ENCODE measurements around the gene TXK. TPM values are rescaled to one million over a fixed set of nuclear protein-coding genes. Genes with fewer than 3 reads are reported as not detected.

The TXK gene
- total RNA-seq, 1 donor from 2014 or later, result not detected

DNA sequence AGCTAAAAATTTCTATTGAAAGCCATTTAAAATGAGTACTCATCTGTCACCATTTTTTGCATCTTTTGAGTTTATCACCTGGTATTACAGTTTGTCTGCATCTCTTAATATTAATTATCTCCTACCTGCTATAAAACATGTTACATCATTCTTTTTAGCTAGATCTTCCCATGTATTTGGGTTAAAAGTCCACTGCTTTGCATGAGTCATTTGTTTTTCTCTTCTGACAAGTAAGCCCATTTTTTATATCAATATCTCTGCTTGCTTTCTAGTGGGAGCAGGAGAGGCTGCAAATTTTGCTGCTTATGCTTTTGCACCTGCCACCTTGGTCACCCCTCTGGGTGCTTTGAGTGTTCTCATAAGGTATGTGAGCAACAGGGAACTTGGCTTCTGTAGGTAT is 101.3 kb downstream of the TXK start:
- Mint-ChIP-seq H3K4me3 (ENCODE audit: unreplicated experiment) (no peak overlapping the region), H3K9me3 (ENCODE audit: unreplicated experiment) (no peaks in the 10 kb centered on the region), H3K27ac (ENCODE audit: unreplicated experiment) (no peak overlapping the region), H3K27me3 (ENCODE audit: unreplicated experiment) (peaks cover 8% of the 10 kb centered on the region), H3K36me3 (ENCODE audit: unreplicated experiment) (no peaks in the 10 kb centered on the region), H3K4me1 (ENCODE audit: unreplicated experiment) (peaks cover 9% of the 10 kb centered on the region)
- TF ChIP-seq CTCF (IDR thresholded peaks at IDR 0.05), result no peak
- DNase-seq (ENCODE audit: extremely low spot score, unreplicated experiment), result no peak

- DNase-seq (ENCODE audit: extremely low spot score, unreplicated experiment), result no peak
- no peaks in the 10 kb centered on the region for H3K36me3 Mint-ChIP-seq (ENCODE audit: unreplicated experiment)
- H3K27ac Mint-ChIP-seq (ENCODE audit: unreplicated experiment), result peak overlapping the region; percentile 11
- TF ChIP-seq CTCF (IDR thresholded peaks at IDR 0.05), result no peak
- H3K9me3 Mint-ChIP-seq (ENCODE audit: unreplicated experiment), result no peaks in the 10 kb centered on the region
- peaks cover 9% of the 10 kb centered on the region for H3K4me1 Mint-ChIP-seq (ENCODE audit: unreplicated experiment)
- H3K27me3 Mint-ChIP-seq (ENCODE audit: unreplicated experiment), result peaks cover 8% of the 10 kb centered on the region
- no peak overlapping the region for H3K4me3 Mint-ChIP-seq (ENCODE audit: unreplicated experiment)
These were observed 102.1 kb downstream of the TXK start for GRCh38 chr4:48031802-48032525.

GRCh38 chr4:48030470-48030869 is 103.6 kb downstream of the TXK start:
- peaks cover 8% of the 10 kb centered on the region for H3K27me3 Mint-ChIP-seq (ENCODE audit: unreplicated experiment)
- H3K27ac Mint-ChIP-seq (ENCODE audit: unreplicated experiment), result no peak overlapping the region
- H3K9me3 Mint-ChIP-seq (ENCODE audit: unreplicated experiment), result no peaks in the 10 kb centered on the region
- H3K36me3 Mint-ChIP-seq (ENCODE audit: unreplicated experiment), result no peaks in the 10 kb centered on the region
- H3K4me1 Mint-ChIP-seq (ENCODE audit: unreplicated experiment), result peaks cover 9% of the 10 kb centered on the region
- H3K4me3 Mint-ChIP-seq (ENCODE audit: unreplicated experiment), result no peak overlapping the region
- DNase-seq (ENCODE audit: extremely low spot score, unreplicated experiment), result no peak
- TF ChIP-seq CTCF (IDR thresholded peaks at IDR 0.05), result no peak

DNA sequence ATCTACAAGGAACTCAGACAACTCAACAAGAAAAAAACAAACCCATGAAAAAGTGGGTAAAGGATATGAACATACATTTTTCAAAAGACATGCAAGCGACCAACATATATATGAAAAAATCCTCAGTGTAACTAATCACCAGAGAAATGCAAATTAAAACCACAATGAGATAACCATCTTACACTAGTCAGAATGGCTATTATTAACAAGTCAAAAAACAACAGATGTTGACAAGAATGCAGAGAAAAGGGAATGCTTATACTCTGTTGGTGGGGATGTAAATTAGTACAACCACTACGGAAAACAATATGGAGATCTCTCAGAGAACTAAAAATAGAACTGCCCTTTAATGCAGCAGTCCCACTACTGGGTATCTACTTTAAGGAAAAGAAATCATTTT is 105.4 kb downstream of the TXK start:
- DNase-seq (ENCODE audit: extremely low spot score, unreplicated experiment), result no peak
- Mint-ChIP-seq H3K36me3 (ENCODE audit: unreplicated experiment) (no peaks in the 10 kb centered on the region), H3K4me1 (ENCODE audit: unreplicated experiment) (peaks cover 9% of the 10 kb centered on the region), H3K4me3 (ENCODE audit: unreplicated experiment) (no peak overlapping the region), H3K27ac (ENCODE audit: unreplicated experiment) (no peak overlapping the region), H3K27me3 (ENCODE audit: unreplicated experiment) (peaks cover 13% of the 10 kb centered on the region), H3K9me3 (ENCODE audit: unreplicated experiment) (no peaks in the 10 kb centered on the region)
- no peak for TF ChIP-seq CTCF (IDR thresholded peaks at IDR 0.05)

- Mint-ChIP-seq H3K27me3 (ENCODE audit: unreplicated experiment) (peaks cover 21% of the 10 kb centered on the region), H3K9me3 (ENCODE audit: unreplicated experiment) (no peaks in the 10 kb centered on the region), H3K4me1 (ENCODE audit: unreplicated experiment) (peaks cover 9% of the 10 kb centered on the region), H3K4me3 (ENCODE audit: unreplicated experiment) (no peak overlapping the region), H3K27ac (ENCODE audit: unreplicated experiment) (no peak overlapping the region), H3K36me3 (ENCODE audit: unreplicated experiment) (no peaks in the 10 kb centered on the region)
- TF ChIP-seq CTCF (IDR thresholded peaks at IDR 0.05), result no peak
- DNase-seq (ENCODE audit: extremely low spot score, unreplicated experiment), result no peak
These were observed 106.4 kb downstream of the TXK start for GRCh38 chr4:48027653-48028052.
